ENCODE data around the gene SLC37A2. TPM values are rescaled to one million over a fixed set of nuclear protein-coding genes. Genes with fewer than 3 reads are reported as not detected.
"Not testable (repeated sequence)": the region's sequence is repeated elsewhere in the genome, so short reads cannot be mapped to it uniquely, and the experiment has no call there.

SLC37A2 gene
- 0.97 and 1.7 TPM in 2 replicates for total RNA-seq

DNA sequence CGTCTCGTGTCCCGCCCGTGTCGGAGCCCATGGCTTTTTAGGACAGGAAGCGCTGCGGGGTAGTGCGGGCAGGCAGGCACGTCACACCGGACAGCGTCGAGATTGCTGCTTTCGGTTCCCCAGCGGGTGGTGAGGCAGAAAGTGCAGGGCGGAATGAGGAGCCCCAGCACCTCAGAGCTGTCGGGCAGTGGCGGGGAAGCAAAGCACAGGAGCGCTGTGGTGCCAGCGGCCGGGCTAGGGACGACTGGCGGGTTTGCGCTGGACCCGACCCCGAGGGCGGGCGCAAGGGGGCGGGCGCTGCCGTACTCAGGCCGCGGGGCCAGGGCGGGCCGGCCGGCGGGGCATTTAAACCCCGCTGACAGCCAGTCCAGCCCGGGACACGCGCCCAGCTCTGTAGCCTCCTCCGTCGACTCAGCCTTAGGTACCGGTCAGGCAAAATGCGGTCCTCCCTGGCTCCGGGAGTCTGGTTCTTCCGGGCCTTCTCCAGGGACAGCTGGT, at the start of gene SLC37A2:
TSS of gene SLC37A2 (plus strand) at position 375 of the 498 bp plus-strand sequence. CDS start at position 438, 63 bp downstream.
- TF ChIP-seq, protein P1, sequence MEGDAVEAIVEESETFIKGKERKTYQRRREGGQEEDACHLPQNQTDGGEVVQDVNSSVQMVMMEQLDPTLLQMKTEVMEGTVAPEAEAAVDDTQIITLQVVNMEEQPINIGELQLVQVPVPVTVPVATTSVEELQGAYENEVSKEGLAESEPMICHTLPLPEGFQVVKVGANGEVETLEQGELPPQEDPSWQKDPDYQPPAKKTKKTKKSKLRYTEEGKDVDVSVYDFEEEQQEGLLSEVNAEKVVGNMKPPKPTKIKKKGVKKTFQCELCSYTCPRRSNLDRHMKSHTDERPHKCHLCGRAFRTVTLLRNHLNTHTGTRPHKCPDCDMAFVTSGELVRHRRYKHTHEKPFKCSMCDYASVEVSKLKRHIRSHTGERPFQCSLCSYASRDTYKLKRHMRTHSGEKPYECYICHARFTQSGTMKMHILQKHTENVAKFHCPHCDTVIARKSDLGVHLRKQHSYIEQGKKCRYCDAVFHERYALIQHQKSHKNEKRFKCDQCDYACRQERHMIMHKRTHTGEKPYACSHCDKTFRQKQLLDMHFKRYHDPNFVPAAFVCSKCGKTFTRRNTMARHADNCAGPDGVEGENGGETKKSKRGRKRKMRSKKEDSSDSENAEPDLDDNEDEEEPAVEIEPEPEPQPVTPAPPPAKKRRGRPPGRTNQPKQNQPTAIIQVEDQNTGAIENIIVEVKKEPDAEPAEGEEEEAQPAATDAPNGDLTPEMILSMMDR (IDR thresholded peaks at IDR 0.05; ENCODE audit: insufficient read depth, low read depth, low read length), result no peak
- peak within 1 kb of the TSS; percentile 62 for H3K4me3 ChIP-seq (ENCODE audit: low read depth, low read length)
- DNase-seq (ENCODE audit: low read depth), result peak; percentile 68

DNA sequence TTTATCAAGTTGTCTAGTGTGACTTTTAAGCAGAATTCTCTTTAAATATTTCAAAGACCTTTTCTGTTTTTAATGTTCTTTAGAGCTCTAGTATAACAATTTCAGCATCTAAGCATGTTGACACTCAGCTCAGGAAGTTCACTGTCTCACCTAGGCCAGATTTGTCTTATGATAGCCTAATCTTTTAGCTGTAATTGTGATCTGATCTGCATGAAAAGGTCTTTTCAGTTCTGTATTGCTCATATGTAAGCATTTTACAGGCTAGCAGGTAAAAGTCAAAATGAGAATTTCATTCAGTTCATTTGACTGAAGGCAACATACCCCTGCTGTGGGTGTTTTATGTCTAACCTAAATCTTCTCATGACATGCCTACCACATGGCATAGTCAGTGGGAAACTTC, 46.7 kb upstream of the SLC37A2 start:
- TF ChIP-seq, protein P1 (IDR thresholded peaks at IDR 0.05; ENCODE audit: insufficient read depth, low read depth, low read length), result no peak
- no peak overlapping the region for H3K4me3 ChIP-seq (ENCODE audit: low read depth, low read length)
- no peak for DNase-seq (ENCODE audit: low read depth)

DNA sequence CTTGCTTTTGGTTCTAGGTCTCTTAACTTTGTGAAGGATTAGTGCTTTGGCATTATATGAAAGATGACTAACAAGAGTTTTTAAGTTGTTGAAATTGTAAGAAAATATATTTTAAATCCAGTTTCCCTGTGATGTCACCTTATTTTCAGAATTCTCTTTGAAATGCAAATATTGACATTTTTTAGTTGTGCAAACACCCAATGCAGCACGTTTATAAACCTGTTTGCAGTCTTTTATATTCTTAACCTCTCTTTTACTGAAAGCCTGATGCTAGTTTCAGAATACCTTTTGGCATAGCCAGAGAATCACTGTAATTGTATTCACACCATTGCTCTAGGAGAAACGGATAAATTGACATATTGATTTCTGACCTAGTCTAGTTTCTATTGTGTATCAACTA, 42.8 kb upstream of the SLC37A2 start:
- no peak overlapping the region for H3K4me3 ChIP-seq (ENCODE audit: low read depth, low read length)
- TF ChIP-seq, protein P1 (IDR thresholded peaks at IDR 0.05; ENCODE audit: insufficient read depth, low read depth, low read length), result no peak
- peak; percentile 10 for DNase-seq (ENCODE audit: low read depth)

DNA sequence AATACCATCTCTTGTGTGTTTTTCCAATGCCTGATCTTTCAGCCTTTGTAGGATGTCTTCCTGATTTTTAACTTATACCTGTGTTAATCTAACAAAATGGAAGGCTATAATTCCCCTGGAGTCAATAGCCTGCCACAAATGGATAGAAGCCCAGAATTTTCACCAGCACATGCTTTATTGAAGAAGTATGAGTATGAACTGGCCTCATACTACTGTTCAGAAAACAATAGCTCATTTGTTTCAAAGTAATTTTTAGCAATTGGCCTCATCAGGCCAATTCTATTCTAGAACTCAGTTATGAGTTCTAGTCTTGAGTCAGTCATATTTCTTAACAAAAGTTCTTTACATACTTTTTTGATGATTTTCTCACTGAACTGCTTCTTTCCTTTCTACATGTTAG, 40.6 kb upstream of the SLC37A2 start:
- no peak for DNase-seq (ENCODE audit: low read depth)
- H3K4me3 ChIP-seq (ENCODE audit: low read depth, low read length), result no peak overlapping the region
- TF ChIP-seq, protein P1 (IDR thresholded peaks at IDR 0.05; ENCODE audit: insufficient read depth, low read depth, low read length), result no peak

DNA sequence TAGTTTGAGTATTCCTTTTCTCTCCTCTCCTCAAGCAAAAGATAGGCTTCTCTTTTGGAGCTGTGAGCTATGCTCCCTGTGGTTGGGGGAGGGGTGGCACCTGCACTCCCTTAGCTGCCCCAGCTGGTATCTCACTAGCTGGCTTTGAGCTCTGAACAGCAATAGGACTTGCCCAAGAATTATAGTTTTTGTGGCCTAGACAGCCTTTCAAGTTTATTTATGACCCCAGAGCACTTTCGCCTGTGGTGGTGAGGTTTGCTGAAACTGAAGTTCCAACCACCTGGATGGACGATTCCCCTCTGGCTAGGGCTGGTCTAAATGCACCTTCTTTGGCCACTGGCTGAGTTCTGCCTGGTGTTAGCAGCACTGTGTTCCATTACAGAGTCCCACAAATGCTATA, 37.1 kb upstream of the SLC37A2 start:
- TF ChIP-seq, protein P1 (IDR thresholded peaks at IDR 0.05; ENCODE audit: insufficient read depth, low read depth, low read length), result no peak
- DNase-seq (ENCODE audit: low read depth), result no peak
- no peak overlapping the region for H3K4me3 ChIP-seq (ENCODE audit: low read depth, low read length)

DNA sequence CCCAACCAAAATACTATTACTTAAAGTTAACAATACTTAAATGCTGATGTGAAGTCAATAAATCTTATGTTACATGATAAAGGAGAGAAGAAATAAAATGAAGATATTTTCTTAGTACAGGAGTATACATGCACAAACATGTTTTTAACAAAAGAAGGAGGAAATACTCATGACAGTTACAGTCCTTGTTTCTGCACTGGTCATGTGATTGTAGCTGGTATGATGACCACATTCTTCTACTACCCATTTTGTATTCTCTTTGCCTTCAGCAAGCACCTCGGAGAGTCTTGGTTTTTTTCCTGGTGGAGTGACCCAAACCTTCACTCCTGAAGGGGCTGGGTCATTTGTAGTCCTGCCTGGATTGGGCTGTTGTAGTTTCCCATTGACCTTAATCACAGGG, 33.7 kb upstream of the SLC37A2 start:
- DNase-seq (ENCODE audit: low read depth); H3K4me3 ChIP-seq (ENCODE audit: low read depth, low read length): not testable (repeated sequence)

DNA sequence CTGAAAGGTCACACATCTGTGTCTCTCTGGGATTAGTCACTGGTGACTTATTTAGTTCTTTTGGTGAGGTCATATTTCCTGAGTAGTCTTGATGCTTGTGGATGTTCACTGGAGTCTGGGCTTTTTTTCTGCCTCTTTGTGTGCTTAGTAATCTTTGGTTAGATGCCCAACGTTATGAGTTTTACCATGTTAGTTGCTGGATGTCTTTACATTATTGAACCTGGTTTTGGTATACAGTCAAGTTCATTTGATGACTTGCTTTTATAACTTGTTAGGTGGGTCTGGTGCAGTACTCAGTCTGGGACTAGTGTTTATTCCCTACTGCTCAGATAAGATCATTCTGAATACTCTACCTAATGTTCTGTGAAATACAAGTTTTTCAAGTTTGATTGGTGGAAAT, 26.2 kb upstream of the SLC37A2 start:
- peak; percentile 48 for DNase-seq (ENCODE audit: low read depth)
- TF ChIP-seq, protein P1 (IDR thresholded peaks at IDR 0.05; ENCODE audit: insufficient read depth, low read depth, low read length), result no peak
- H3K4me3 ChIP-seq (ENCODE audit: low read depth, low read length), result no peak overlapping the region

Measured in fibroblast of villous mesenchyme (primary cell).